H9 (cell line): ENCODE measurements around the gene NOS1AP. TPM values are rescaled to one million over a fixed set of nuclear protein-coding genes. Genes with fewer than 3 reads are reported as not detected.

Experiments
- DNase-seq: peaks from one replicate; pipeline ENCODE4 v3.0.0-alpha.2; 2017
- H2AFZ ChIP-seq: one replicate; pipeline ENCODE4 v1.6.1; 2013; ENCODE audit warnings: mild to moderate bottlenecking, low read length, control low read depth, moderate library complexity
- H2AK5ac ChIP-seq: 2 replicates; pipeline ENCODE4 v1.6.1; 2013; ENCODE audit warnings: low read length, control low read depth, mixed read lengths; ENCODE audit not compliant: insufficient read length
- H2BK120ac ChIP-seq: one replicate; pipeline ENCODE4 v1.6.1; 2013; ENCODE audit warnings: low read depth, mild to moderate bottlenecking, low read length, control low read depth, inconsistent platforms; ENCODE audit not compliant: poor library complexity, severe bottlenecking
- H2BK12ac ChIP-seq: 2 replicates; pipeline ENCODE4 v1.6.1; 2013; ENCODE audit warnings: low read length, control low read depth, mixed read lengths, low read depth; ENCODE audit not compliant: insufficient read length
- H2BK15ac ChIP-seq: 2 replicates; pipeline ENCODE4 v1.6.1; 2013; ENCODE audit warnings: low read depth, low read length, control low read depth
- H2BK20ac ChIP-seq: one replicate; pipeline ENCODE4 v1.6.1; 2013; ENCODE audit warnings: low read depth, mild to moderate bottlenecking, low read length, control low read depth, inconsistent platforms; ENCODE audit not compliant: poor library complexity, severe bottlenecking
- H2BK5ac ChIP-seq: 2 replicates; pipeline ENCODE4 v1.6.1; 2013; ENCODE audit warnings: low read length, control low read depth, mixed read lengths; ENCODE audit not compliant: insufficient read length
- H3K14ac ChIP-seq: 2 replicates; pipeline ENCODE4 v1.6.1; 2013; ENCODE audit warnings: low read length, control low read depth; ENCODE audit not compliant: insufficient read depth
- H3K18ac ChIP-seq: 2 replicates; pipeline ENCODE4 v1.6.1; 2013; ENCODE audit warnings: low read depth, mild to moderate bottlenecking, mixed read lengths, low read length, control low read depth; ENCODE audit not compliant: insufficient read length
- H3K23ac ChIP-seq: 2 replicates; pipeline ENCODE4 v1.6.1; 2013; ENCODE audit warnings: low read length, control low read depth, mixed read lengths, low read depth; ENCODE audit not compliant: insufficient read length
- H3K23me2 ChIP-seq: 2 replicates; pipeline ENCODE4 v1.6.1; 2013; ENCODE audit warnings: low read depth, mild to moderate bottlenecking, mixed read lengths, low read length, control low read depth; ENCODE audit not compliant: insufficient read length, poor library complexity, severe bottlenecking
- H3K27ac ChIP-seq: 2 replicates; pipeline ENCODE4 v1.5.1; 2013; ENCODE audit warnings: low read length, control low read depth, mixed read lengths, low read depth; ENCODE audit not compliant: insufficient read length
- H3K27me3 ChIP-seq: 2 replicates; pipeline ENCODE4 v1.6.1; 2013; ENCODE audit warnings: low read length, control low read depth, inconsistent platforms; ENCODE audit not compliant: insufficient read depth
- H3K4ac ChIP-seq: 2 replicates; pipeline ENCODE4 v1.6.1; 2013; ENCODE audit warnings: low read depth, mild to moderate bottlenecking, control low read depth, inconsistent platforms, low read length, moderate library complexity
- H3K4me1 ChIP-seq: 2 replicates; pipeline ENCODE4 v1.6.1; 2013; ENCODE audit warnings: low read length, control low read depth, inconsistent platforms; ENCODE audit not compliant: insufficient read depth
- H3K4me2 ChIP-seq: 2 replicates; pipeline ENCODE4 v1.6.1; 2013; ENCODE audit warnings: low read length, control low read depth, mixed read lengths; ENCODE audit not compliant: insufficient read length, insufficient read depth
- H3K56ac ChIP-seq: 2 replicates; pipeline ENCODE4 v1.6.1; 2013; ENCODE audit warnings: low read depth, mild to moderate bottlenecking, mixed read lengths, low read length, control low read depth; ENCODE audit not compliant: insufficient read length
- H3K79me1 ChIP-seq: 2 replicates; pipeline ENCODE4 v1.6.1; 2013; ENCODE audit warnings: low read depth, mild to moderate bottlenecking, moderate library complexity, low read length, control low read depth, inconsistent platforms; ENCODE audit not compliant: insufficient read depth, poor library complexity, severe bottlenecking
- H3K79me2 ChIP-seq: 2 replicates; pipeline ENCODE4 v1.6.1; 2013; ENCODE audit warnings: low read length, control low read depth, inconsistent platforms; ENCODE audit not compliant: insufficient read depth
- H3K9ac ChIP-seq: 2 replicates; pipeline ENCODE4 v1.6.1; 2013; ENCODE audit warnings: low read length, control low read depth, mixed read lengths; ENCODE audit not compliant: insufficient read length; ENCODE audit errors: extremely low read depth
- H3K9me3 ChIP-seq: one replicate; pipeline ENCODE4 v1.6.1; 2013; ENCODE audit warnings: low read depth, low read length, inconsistent platforms; ENCODE audit not compliant: control insufficient read depth
- H3T11ph ChIP-seq: one replicate; pipeline ENCODE4 v1.6.1; 2013; ENCODE audit warnings: mild to moderate bottlenecking, low read length, control low read depth, inconsistent platforms
- H4K20me1 ChIP-seq: one replicate; pipeline ENCODE4 v1.6.1; 2013; ENCODE audit not compliant: control insufficient read depth, insufficient read length, insufficient read depth
- H4K5ac ChIP-seq: 2 replicates; pipeline ENCODE4 v1.6.1; 2013; ENCODE audit warnings: low read depth, mild to moderate bottlenecking, mixed read lengths, low read length, control low read depth; ENCODE audit not compliant: insufficient read length
- H4K8ac ChIP-seq: replicated peaks from 2 replicates; pipeline ENCODE4 v1.6.1; 2013; ENCODE audit warnings: low read length, control low read depth, mixed read lengths, low read depth; ENCODE audit not compliant: insufficient read length
- H4K91ac ChIP-seq: 2 replicates; pipeline ENCODE4 v1.6.1; 2013; ENCODE audit warnings: low read depth, mild to moderate bottlenecking, moderate library complexity, mixed read lengths, low read length, control low read depth; ENCODE audit not compliant: insufficient read length
- H3K27ac Mint-ChIP-seq, 3 experiments: 2 replicates in 2 of 3; 3 replicates in 1 of 3; pipeline ENCODE4 v1.8.0; 2020 to 2021; ENCODE audit warnings: mixed read lengths in 3 of 3, mild to moderate bottlenecking in 1 of 3, moderate library complexity in 1 of 3
- H3K27me3 Mint-ChIP-seq: 2 replicates; pipeline ENCODE4 v1.8.0; 2021; ENCODE audit warnings: low read depth, mild to moderate bottlenecking, moderate library complexity, mixed read lengths
- H3K36me3 Mint-ChIP-seq, 3 experiments: 2 replicates in 2 of 3; 3 replicates in 1 of 3; pipeline ENCODE4 v1.8.0; 2020 to 2021; ENCODE audit warnings: low read depth in 3 of 3, mixed read lengths in 3 of 3; ENCODE audit not compliant: insufficient read depth in 1 of 3
- H3K4me1 Mint-ChIP-seq, 2 experiments: 2 replicates each; pipeline ENCODE4 v1.8.0; 2020; ENCODE audit warnings: mixed read lengths in 2 of 2
- H3K4me3 Mint-ChIP-seq, 2 experiments: 2 replicates in 1 of 2; 3 replicates in 1 of 2; pipeline ENCODE4 v1.8.0; 2020 to 2021; ENCODE audit warnings: mild to moderate bottlenecking in 2 of 2, mixed read lengths in 2 of 2, moderate library complexity in 1 of 2
- H3K9me3 Mint-ChIP-seq, 2 experiments: 2 replicates in 1 of 2; 3 replicates in 1 of 2; pipeline ENCODE4 v1.8.0; 2020; ENCODE audit warnings: mild to moderate bottlenecking in 2 of 2, mixed read lengths in 2 of 2, moderate library complexity in 1 of 2
- WGBS: extraction: QIAGEN DNeasy Blood & Tissue Kit; methylation state at CpG from one replicate; pipeline ENCODE4 v1.1.7; 2013; ENCODE audit warnings: missing lambda C conversion rate, low lambda C conversion rate, mixed read lengths; ENCODE audit not compliant: insufficient read length; ENCODE audit errors: extremely low coverage; 5-methylcytosine and 5-hydroxymethylcytosine counted together
- total RNA-seq: library from RNA; stranded (reverse); gene quantifications from 2 replicates; pipeline ENCODE4 v1.2.1, GENCODE V29; 2021
- TF ChIP-seq, protein P1 (sequence below): fragments of 200-600 bp; sonication (generic); conservative IDR thresholded peaks from 3 replicates; pipeline ENCODE4 v1.8.0; 2021; ENCODE audit warnings: antibody characterized with exemption, mild to moderate bottlenecking

Gene NOS1AP
- total RNA-seq, 1 experiment from 2014 or later, result 8.4 TPM

DNA sequence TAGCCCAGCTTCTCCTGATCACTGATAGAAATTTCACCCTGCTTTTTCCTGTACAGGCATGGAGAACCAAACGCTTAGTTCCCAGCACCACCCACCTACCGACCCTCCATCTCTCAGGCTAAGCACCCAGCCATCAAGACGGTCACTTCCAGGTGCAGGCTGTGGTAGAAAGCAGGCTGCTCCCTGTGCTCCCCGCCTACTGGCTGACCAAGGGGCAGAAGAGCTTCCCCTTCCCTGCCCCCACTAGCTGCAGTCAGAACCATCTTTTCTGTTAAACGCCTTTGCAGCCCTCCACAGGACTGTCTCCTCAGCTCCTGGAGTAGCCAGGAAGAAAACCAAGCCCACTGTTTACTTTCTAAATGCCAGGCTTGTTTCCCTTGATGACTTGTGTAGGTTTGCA lies 284.2 kb downstream of the NOS1AP start:
- no peak overlapping the region for H2AFZ ChIP-seq
- H3K27me3 ChIP-seq, result no peaks in the 10 kb centered on the region
- no CpG with 5 or more reads among the region's 5 CpGs for WGBS
- no peak overlapping the region for H2BK20ac ChIP-seq
- no peaks in the 10 kb centered on the region for H3K9me3 ChIP-seq
- H2BK120ac ChIP-seq, result no peak overlapping the region
- no peak overlapping the region for H3K4ac ChIP-seq
- no peak for DNase-seq
- H3K27ac ChIP-seq, result no peak overlapping the region
- no peak overlapping the region for H3T11ph ChIP-seq
- no peak overlapping the region for H4K8ac ChIP-seq
- H3K9ac ChIP-seq, result no peak overlapping the region
- H2AK5ac ChIP-seq, result no peak overlapping the region
- H2BK15ac ChIP-seq, result no peak overlapping the region
- no peak overlapping the region for H4K5ac ChIP-seq
- peaks cover 4% of the 10 kb centered on the region; the same call in 1 of the 2 replicates for H3K4me1 ChIP-seq
- H3K23me2 ChIP-seq, result no peaks in the 10 kb centered on the region
- H3K18ac ChIP-seq, result no peak overlapping the region
- no peak overlapping the region for H3K14ac ChIP-seq
- Mint-ChIP-seq H3K27me3 (no peaks in the 10 kb centered on the region), H3K4me1 (peaks cover 18 to 22% of the 10 kb centered on the region in 2 experiments), H3K36me3 (peaks cover 6 to 9% (median 7%) of the 10 kb centered on the region in 3 experiments; a peak in 5 of 7 replicates), H3K4me3 (no peak overlapping the region), H3K9me3 (no peaks in the 10 kb centered on the region), H3K27ac (no peak overlapping the region)
- no peak overlapping the region for H2BK5ac ChIP-seq
- no peak overlapping the region for H3K56ac ChIP-seq
- no peaks in the 10 kb centered on the region for H3K79me2 ChIP-seq
- no peak overlapping the region for H2BK12ac ChIP-seq
- no peak overlapping the region for H4K91ac ChIP-seq
- H3K79me1 ChIP-seq, result no peaks in the 10 kb centered on the region
- TF ChIP-seq, protein P1, sequence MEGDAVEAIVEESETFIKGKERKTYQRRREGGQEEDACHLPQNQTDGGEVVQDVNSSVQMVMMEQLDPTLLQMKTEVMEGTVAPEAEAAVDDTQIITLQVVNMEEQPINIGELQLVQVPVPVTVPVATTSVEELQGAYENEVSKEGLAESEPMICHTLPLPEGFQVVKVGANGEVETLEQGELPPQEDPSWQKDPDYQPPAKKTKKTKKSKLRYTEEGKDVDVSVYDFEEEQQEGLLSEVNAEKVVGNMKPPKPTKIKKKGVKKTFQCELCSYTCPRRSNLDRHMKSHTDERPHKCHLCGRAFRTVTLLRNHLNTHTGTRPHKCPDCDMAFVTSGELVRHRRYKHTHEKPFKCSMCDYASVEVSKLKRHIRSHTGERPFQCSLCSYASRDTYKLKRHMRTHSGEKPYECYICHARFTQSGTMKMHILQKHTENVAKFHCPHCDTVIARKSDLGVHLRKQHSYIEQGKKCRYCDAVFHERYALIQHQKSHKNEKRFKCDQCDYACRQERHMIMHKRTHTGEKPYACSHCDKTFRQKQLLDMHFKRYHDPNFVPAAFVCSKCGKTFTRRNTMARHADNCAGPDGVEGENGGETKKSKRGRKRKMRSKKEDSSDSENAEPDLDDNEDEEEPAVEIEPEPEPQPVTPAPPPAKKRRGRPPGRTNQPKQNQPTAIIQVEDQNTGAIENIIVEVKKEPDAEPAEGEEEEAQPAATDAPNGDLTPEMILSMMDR, result no peak
- H4K20me1 ChIP-seq, result no peaks in the 10 kb centered on the region
- no peak overlapping the region for H3K4me2 ChIP-seq
- no peak overlapping the region for H3K23ac ChIP-seq
